ENCODE results near the gene TRIM28. TPM values are rescaled to one million over a fixed set of nuclear protein-coding genes. Genes with fewer than 3 reads are reported as not detected.

TRIM28 gene
- total RNA-seq, 1 experiment from 2014 or later = 1,221 TPM

DNA sequence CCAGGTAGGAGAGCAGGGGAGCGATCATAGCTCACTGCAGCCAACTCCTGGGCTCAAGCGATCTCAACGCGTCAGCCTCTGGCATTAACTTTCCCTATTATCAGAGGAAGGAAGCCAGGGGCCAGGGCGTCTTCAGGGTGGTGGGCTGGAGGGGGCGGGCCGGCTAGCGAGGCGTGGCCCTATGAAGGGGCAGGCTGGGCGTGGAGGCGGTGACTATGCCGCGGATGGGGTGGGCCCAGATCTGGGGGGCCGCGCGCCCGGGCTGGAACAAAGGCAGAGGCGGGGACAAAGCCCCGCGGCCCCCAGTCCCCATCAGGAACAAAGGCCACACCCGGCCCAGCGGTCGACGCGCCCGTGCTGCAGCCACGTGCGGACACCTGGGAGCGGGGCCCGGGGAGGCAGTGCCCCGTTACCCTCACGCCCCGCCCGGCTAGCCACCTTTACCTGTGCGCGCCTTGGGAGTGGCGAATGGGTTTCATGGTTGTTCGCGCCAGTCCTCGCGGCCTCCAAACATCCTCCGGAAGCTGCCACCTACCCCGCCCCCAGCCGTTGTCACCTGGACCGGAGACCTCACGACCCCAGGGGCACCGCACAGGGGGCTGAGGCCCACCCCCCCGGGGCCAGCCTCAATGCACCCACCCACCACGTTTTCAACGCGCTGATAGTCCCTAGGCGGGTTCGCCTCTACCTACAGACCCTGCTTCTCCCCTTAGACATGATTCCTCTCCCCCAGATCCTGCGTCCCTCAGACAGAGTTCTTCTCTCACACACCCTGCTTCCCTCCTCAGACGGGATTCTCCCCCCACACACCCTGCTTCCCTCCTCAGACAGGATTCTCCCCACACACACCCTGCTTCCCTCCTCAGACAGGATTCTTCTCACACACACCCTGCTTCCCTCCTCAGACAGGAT, 5.4 kb upstream of the TRIM28 start (continued):
- TF ChIP-seq ZNF512 (CRISPR knock-in tag; IDR thresholded peaks at IDR 0.05; ENCODE audit: borderline replicate concordance) (no peak), CDX4 (CRISPR knock-in tag; IDR thresholded peaks at IDR 0.05; ENCODE audit: borderline replicate concordance) (no peak), GTF2I (CRISPR knock-in tag; conservative IDR thresholded peaks at IDR 0.05) (no peak), ZNF416 (CRISPR knock-in tag; IDR thresholded peaks at IDR 0.05) (0 out of 2 replicates have a peak, but pooled peaks have one; percentile 40), CREM (CRISPR knock-in tag; IDR thresholded peaks at IDR 0.05) (peak; percentile 44; the same call in 1 of the 2 replicates), AR (CRISPR knock-in tag; IDR thresholded peaks at IDR 0.05) (no peak), PRRX2 (CRISPR knock-in tag; IDR thresholded peaks at IDR 0.05) (no peak), ESRRA (CRISPR knock-in tag; IDR thresholded peaks at IDR 0.05; ENCODE audit: borderline replicate concordance) (0 out of 2 replicates have a peak, but pooled peaks have one; percentile 84), FOXK1 (CRISPR knock-in tag; IDR thresholded peaks at IDR 0.05) (0 out of 2 replicates have a peak, but pooled peaks have one; percentile 38), CREB1 (CRISPR knock-in tag; IDR thresholded peaks at IDR 0.05) (0 out of 2 replicates have a peak, but pooled peaks have one; percentile 35), NFYB (CRISPR knock-in tag; conservative IDR thresholded peaks at IDR 0.05; ENCODE audit: low read depth) (0 out of 2 replicates have a peak, but pooled peaks have one; percentile 27), ZNF671 (CRISPR knock-in tag; IDR thresholded peaks at IDR 0.05) (no peak), ZBTB21 (CRISPR knock-in tag; IDR thresholded peaks at IDR 0.05; ENCODE audit: borderline replicate concordance) (peak; percentile 64; the same call in 1 of the 2 replicates), ZNF425 (CRISPR knock-in tag; conservative IDR thresholded peaks at IDR 0.05) (no peak), ZNF219 (CRISPR knock-in tag; IDR thresholded peaks at IDR 0.05; ENCODE audit: borderline replicate concordance) (no peak), ZNF423 (CRISPR knock-in tag; IDR thresholded peaks at IDR 0.05) (peak; percentile 83), ZNF121 (CRISPR knock-in tag; IDR thresholded peaks at IDR 0.05) (no peak), CBFB (CRISPR knock-in tag; IDR thresholded peaks at IDR 0.05; ENCODE audit: low read depth) (0 out of 2 replicates have a peak, but pooled peaks have one; percentile 71), NR2C2 (CRISPR knock-in tag; IDR thresholded peaks at IDR 0.05) (peak; percentile 66; the same call in 1 of the 2 replicates), NFE2L1 (CRISPR knock-in tag; IDR thresholded peaks at IDR 0.05) (peak; percentile 59; the same call in 1 of the 2 replicates)
- TF ChIP-seq, protein P1, sequence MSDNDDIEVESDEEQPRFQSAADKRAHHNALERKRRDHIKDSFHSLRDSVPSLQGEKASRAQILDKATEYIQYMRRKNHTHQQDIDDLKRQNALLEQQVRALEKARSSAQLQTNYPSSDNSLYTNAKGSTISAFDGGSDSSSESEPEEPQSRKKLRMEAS (CRISPR knock-in tag; IDR thresholded peaks at IDR 0.05) = peak; percentile 99
- TF ChIP-seq, protein P2, sequence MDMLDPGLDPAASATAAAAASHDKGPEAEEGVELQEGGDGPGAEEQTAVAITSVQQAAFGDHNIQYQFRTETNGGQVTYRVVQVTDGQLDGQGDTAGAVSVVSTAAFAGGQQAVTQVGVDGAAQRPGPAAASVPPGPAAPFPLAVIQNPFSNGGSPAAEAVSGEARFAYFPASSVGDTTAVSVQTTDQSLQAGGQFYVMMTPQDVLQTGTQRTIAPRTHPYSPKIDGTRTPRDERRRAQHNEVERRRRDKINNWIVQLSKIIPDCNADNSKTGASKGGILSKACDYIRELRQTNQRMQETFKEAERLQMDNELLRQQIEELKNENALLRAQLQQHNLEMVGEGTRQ (CRISPR knock-in tag; IDR thresholded peaks at IDR 0.05) = peak; percentile 64
- TF ChIP-seq, protein P3, sequence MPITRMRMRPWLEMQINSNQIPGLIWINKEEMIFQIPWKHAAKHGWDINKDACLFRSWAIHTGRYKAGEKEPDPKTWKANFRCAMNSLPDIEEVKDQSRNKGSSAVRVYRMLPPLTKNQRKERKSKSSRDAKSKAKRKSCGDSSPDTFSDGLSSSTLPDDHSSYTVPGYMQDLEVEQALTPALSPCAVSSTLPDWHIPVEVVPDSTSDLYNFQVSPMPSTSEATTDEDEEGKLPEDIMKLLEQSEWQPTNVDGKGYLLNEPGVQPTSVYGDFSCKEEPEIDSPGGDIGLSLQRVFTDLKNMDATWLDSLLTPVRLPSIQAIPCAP (CRISPR knock-in tag; IDR thresholded peaks at IDR 0.05) = 0 out of 2 replicates have a peak, but pooled peaks have one; percentile 76
- TF ChIP-seq, protein P4, sequence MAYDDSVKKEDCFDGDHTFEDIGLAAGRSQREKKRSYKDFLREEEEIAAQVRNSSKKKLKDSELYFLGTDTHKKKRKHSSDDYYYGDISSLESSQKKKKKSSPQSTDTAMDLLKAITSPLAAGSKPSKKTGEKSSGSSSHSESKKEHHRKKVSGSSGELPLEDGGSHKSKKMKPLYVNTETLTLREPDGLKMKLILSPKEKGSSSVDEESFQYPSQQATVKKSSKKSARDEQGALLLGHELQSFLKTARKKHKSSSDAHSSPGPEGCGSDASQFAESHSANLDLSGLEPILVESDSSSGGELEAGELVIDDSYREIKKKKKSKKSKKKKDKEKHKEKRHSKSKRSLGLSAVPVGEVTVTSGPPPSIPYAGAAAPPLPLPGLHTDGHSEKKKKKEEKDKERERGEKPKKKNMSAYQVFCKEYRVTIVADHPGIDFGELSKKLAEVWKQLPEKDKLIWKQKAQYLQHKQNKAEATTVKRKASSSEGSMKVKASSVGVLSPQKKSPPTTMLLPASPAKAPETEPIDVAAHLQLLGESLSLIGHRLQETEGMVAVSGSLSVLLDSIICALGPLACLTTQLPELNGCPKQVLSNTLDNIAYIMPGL (CRISPR knock-in tag; IDR thresholded peaks at IDR 0.05) = 0 out of 2 replicates have a peak, but pooled peaks have one; percentile 47
